PC-3 (cell line): Measurements from ENCODE around the gene SH3TC1.

Source experiments
- CTCF ChIP-seq: fragments of 300-600 bp; sonication (generic); conservative IDR thresholded peaks from 2 replicates; pipeline ENCODE4 v1.5.1; 2017; ENCODE audit warnings: antibody characterized with exemption, low read depth, mild to moderate bottlenecking, low read length
- EZH2 ChIP-seq: fragments of 300-600 bp; sonication (generic); IDR thresholded peaks from one replicate; pipeline ENCODE4 v1.6.1; 2017; ENCODE audit warnings: antibody characterized with exemption, mild to moderate bottlenecking, low read length; ENCODE audit not compliant: unreplicated experiment

GRCh38 chr4:8185295-8185694 lies 13.8 kb upstream of the SH3TC1 start:
- TF ChIP-seq CTCF (no peak), EZH2 (no peak)
